Measurements from ENCODE around the gene OXCT1. TPM values are rescaled to one million over a fixed set of nuclear protein-coding genes. Genes with fewer than 3 reads are reported as not detected.

Gene OXCT1
- total and polyA plus RNA-seq, 2 of the 13 experiments (the other 11 are each of a cell fraction or from before 2014, with no cell fraction given) = 0.92 to 4.7 TPM

DNA sequence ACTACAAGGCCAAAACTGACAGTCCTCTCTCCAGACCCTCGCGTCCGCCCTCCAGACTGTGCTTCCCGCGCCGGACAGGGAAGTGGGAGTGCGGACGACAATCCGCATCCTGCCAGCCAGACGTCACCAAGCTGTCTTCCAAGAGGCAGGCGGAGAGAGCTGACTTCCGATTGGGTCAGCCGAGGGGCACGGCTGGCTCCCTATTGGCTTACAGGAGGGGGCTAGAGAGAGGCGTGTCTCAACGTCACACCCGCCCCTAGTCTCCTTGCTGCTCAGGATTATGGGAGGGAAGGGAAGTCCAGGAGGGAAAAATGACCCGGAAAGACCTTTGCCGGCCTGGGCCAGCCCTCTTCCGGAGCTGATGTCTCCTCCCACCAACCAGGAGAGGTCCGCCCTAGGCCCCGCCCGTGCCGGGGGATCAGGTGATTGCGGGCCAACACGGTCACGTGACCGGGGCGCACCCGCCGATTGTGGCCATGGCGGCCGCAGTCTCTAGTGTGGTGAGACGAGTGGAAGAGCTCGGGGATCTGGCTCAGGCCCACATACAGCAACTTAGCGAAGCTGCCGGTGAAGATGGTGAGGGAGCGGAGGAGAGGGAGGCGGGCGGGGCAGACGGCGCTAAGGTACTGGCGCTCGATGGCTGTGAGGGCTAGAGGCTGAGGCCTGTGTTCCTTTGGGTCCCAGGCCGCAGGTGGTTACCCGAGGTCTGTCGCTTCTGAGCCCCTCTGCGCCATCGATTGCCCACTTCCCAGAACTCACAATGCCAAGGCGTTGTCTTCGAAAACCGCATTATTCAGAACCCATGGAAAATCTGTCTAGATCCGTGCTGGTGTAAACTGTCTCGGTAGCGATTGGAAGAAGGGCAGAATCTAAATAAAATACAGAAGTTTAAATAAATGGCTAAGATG lies 33.9 kb upstream of the OXCT1 start, which contains the start of gene RIMOC1 (continued):
- TF ChIP-seq, protein P1, sequence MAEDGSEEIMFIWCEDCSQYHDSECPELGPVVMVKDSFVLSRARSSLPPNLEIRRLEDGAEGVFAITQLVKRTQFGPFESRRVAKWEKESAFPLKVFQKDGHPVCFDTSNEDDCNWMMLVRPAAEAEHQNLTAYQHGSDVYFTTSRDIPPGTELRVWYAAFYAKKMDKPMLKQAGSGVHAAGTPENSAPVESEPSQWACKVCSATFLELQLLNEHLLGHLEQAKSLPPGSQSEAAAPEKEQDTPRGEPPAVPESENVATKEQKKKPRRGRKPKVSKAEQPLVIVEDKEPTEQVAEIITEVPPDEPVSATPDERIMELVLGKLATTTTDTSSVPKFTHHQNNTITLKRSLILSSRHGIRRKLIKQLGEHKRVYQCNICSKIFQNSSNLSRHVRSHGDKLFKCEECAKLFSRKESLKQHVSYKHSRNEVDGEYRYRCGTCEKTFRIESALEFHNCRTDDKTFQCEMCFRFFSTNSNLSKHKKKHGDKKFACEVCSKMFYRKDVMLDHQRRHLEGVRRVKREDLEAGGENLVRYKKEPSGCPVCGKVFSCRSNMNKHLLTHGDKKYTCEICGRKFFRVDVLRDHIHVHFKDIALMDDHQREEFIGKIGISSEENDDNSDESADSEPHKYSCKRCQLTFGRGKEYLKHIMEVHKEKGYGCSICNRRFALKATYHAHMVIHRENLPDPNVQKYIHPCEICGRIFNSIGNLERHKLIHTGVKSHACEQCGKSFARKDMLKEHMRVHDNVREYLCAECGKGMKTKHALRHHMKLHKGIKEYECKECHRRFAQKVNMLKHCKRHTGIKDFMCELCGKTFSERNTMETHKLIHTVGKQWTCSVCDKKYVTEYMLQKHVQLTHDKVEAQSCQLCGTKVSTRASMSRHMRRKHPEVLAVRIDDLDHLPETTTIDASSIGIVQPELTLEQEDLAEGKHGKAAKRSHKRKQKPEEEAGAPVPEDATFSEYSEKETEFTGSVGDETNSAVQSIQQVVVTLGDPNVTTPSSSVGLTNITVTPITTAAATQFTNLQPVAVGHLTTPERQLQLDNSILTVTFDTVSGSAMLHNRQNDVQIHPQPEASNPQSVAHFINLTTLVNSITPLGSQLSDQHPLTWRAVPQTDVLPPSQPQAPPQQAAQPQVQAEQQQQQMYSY (CRISPR knock-in tag; IDR thresholded peaks at IDR 0.05) = no peak
- TF ChIP-seq TBL1XR1 (IDR thresholded peaks at IDR 0.05; ENCODE audit: borderline replicate concordance, low read length, partially characterized antibody) (peak; percentile 60), HHEX (CRISPR knock-in tag; IDR thresholded peaks at IDR 0.05) (no peak), ONECUT2 (CRISPR knock-in tag; IDR thresholded peaks at IDR 0.05) (0 out of 2 replicates have a peak, but pooled peaks have one; percentile 36), MTA3 (CRISPR knock-in tag; IDR thresholded peaks at IDR 0.05) (no peak), PCBP1 (IDR thresholded peaks at IDR 0.05; ENCODE audit: borderline replicate concordance, low read depth, low read length) (0 out of 2 replicates have a peak, but pooled peaks have one; percentile 77), NPAS2 (CRISPR knock-in tag; IDR thresholded peaks at IDR 0.05; ENCODE audit: borderline replicate concordance) (no peak), NFKBIZ (CRISPR knock-in tag; IDR thresholded peaks at IDR 0.05) (no peak)
- TF ChIP-seq, protein P2, sequence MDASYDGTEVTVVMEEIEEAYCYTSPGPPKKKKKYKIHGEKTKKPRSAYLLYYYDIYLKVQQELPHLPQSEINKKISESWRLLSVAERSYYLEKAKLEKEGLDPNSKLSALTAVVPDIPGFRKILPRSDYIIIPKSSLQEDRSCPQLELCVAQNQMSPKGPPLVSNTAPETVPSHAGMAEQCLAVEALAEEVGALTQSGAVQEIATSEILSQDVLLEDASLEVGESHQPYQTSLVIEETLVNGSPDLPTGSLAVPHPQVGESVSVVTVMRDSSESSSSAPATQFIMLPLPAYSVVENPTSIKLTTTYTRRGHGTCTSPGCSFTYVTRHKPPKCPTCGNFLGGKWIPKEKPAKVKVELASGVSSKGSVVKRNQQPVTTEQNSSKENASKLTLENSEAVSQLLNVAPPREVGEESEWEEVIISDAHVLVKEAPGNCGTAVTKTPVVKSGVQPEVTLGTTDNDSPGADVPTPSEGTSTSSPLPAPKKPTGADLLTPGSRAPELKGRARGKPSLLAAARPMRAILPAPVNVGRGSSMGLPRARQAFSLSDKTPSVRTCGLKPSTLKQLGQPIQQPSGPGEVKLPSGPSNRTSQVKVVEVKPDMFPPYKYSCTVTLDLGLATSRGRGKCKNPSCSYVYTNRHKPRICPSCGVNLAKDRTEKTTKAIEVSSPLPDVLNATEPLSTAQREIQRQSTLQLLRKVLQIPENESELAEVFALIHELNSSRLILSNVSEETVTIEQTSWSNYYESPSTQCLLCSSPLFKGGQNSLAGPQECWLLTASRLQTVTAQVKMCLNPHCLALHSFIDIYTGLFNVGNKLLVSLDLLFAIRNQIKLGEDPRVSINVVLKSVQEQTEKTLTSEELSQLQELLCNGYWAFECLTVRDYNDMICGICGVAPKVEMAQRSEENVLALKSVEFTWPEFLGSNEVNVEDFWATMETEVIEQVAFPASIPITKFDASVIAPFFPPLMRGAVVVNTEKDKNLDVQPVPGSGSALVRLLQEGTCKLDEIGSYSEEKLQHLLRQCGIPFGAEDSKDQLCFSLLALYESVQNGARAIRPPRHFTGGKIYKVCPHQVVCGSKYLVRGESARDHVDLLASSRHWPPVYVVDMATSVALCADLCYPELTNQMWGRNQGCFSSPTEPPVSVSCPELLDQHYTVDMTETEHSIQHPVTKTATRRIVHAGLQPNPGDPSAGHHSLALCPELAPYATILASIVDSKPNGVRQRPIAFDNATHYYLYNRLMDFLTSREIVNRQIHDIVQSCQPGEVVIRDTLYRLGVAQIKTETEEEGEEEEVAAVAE (CRISPR knock-in tag; IDR thresholded peaks at IDR 0.05; ENCODE audit: borderline replicate concordance) = peak; percentile 66
- TF ChIP-seq, protein P3, sequence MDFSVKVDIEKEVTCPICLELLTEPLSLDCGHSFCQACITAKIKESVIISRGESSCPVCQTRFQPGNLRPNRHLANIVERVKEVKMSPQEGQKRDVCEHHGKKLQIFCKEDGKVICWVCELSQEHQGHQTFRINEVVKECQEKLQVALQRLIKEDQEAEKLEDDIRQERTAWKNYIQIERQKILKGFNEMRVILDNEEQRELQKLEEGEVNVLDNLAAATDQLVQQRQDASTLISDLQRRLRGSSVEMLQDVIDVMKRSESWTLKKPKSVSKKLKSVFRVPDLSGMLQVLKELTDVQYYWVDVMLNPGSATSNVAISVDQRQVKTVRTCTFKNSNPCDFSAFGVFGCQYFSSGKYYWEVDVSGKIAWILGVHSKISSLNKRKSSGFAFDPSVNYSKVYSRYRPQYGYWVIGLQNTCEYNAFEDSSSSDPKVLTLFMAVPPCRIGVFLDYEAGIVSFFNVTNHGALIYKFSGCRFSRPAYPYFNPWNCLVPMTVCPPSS (IDR thresholded peaks at IDR 0.05) = peak; percentile 67; the same call in 1 of the 2 replicates
- TF ChIP-seq, protein P4, sequence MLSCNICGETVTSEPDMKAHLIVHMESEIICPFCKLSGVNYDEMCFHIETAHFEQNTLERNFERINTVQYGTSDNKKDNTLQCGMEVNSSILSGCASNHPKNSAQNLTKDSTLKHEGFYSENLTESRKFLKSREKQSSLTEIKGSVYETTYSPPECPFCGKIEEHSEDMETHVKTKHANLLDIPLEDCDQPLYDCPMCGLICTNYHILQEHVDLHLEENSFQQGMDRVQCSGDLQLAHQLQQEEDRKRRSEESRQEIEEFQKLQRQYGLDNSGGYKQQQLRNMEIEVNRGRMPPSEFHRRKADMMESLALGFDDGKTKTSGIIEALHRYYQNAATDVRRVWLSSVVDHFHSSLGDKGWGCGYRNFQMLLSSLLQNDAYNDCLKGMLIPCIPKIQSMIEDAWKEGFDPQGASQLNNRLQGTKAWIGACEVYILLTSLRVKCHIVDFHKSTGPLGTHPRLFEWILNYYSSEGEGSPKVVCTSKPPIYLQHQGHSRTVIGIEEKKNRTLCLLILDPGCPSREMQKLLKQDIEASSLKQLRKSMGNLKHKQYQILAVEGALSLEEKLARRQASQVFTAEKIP (CRISPR knock-in tag; IDR thresholded peaks at IDR 0.05; ENCODE audit: borderline replicate concordance) = no peak
- TF ChIP-seq, protein P5, sequence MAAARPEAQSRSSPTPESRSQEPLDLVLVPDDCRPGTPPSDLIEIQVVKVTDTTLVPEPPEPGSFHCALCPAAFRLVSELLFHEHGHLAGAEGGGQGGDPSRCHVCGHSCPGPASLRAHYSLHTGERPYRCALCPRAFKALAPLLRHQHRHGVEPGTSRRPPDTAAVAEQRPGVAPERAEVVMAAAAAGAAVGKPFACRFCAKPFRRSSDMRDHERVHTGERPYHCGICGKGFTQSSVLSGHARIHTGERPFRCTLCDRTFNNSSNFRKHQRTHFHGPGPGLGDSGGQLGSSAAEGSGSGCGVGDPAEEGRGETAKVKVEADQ (CRISPR knock-in tag; IDR thresholded peaks at IDR 0.05; ENCODE audit: borderline replicate concordance) = peak; percentile 61; the same call in 1 of the 2 replicates
- TF ChIP-seq, protein P6, sequence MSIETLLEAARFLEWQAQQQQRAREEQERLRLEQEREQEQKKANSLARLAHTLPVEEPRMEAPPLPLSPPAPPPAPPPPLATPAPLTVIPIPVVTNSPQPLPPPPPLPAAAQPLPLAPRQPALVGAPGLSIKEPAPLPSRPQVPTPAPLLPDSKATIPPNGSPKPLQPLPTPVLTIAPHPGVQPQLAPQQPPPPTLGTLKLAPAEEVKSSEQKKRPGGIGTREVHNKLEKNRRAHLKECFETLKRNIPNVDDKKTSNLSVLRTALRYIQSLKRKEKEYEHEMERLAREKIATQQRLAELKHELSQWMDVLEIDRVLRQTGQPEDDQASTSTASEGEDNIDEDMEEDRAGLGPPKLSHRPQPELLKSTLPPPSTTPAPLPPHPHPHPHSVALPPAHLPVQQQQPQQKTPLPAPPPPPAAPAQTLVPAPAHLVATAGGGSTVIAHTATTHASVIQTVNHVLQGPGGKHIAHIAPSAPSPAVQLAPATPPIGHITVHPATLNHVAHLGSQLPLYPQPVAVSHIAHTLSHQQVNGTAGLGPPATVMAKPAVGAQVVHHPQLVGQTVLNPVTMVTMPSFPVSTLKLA (IDR thresholded peaks at IDR 0.05) = peak; percentile 83
